ENCODE results near the gene ZDHHC24.
A peak's percentile ranks its signal among the peaks of the same experiment; 100 is the strongest.

ZDHHC24 gene

DNA sequence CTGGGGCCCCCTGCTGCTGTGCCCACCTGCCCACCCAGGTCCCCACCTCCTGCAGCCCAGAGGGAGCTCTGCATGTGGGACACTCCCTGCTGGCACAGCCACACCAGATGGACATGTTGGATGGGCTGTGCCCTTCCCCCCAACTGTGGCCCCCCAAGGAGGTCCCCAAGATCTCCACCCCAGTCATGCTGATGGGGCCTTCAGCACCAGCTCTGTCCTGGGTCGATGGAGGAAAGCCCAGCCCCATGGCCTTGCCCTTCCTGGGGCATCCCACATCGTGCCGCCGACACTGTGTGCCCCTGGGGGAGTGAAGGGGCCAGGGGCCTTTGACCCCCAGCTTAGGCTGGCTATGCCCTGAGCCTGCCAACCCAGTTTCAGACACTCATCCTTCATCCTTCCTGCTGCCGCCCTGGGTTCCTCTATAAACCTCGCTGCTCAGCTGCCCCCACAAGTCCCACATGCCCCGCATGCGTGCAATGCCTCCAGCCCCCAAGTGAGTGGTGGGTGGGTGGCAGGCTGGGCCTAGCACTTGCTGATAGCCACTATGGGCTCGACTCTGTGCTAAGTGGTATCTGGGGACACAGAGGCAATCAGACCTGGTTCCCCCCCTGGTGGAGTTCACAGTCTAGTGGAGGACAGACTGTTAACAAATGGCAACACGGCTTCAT is 69.5 kb downstream of the ZDHHC24 start:
- intact Hi-C loops (cut with DNase I), result no loop called here
- peak in 2 of 10 donors; percentile 33 to 74 for DNase-seq

DNA sequence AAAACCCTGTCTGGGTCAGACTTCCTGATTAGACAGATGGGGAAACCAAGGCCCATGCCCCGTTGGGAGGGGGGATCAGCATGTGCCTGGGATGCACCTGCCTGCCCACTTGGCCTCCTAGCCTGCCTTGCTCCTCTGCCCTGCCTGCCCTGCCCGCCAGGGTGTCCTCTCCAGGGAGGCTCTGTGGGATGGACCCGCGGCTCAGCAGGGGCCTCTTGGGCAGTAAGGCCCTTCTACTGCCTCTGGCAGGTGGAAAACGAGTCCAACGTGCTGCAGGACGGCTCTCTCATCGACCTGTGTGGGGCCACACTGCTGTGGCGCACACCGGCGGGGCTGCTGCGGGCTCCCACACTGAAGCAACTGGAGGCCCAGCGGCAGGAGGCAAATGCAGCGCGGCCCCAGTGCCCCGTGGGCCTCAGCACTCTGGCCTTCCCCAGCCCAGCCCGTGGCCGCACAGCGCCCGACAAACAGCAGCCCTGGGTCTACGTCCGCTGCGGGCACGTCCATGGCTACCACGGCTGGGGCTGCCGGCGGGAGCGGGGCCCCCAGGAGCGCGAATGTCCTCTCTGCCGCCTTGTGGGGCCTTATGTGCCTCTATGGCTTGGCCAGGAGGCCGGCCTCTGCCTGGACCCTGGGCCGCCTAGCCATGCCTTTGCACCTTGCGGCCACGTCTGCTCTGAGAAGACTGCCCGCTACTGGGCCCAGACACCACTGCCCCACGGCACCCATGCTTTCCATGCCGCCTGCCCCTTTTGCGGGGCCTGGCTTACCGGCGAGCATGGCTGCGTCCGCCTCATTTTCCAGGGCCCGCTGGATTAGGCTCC is 70.3 kb downstream of the ZDHHC24 start:
- intact Hi-C loops (cut with DNase I), result no loop called here
- peak in 2 of 10 donors; percentile 75 to 79 for DNase-seq

- peak in 2 of 10 donors; percentile 76 to 79 for DNase-seq
- intact Hi-C loops (cut with DNase I), result no loop called here
These were observed 72.0 kb downstream of the ZDHHC24 start for GRCh38 chr11:66473608-66474515.

GRCh38 chr11:66473167-66473566 is 72.7 kb downstream of the ZDHHC24 start:
- intact Hi-C loops (cut with DNase I), result no loop called here
- DNase-seq, result peak in 2 of 10 donors; percentile 24 to 66

DNA sequence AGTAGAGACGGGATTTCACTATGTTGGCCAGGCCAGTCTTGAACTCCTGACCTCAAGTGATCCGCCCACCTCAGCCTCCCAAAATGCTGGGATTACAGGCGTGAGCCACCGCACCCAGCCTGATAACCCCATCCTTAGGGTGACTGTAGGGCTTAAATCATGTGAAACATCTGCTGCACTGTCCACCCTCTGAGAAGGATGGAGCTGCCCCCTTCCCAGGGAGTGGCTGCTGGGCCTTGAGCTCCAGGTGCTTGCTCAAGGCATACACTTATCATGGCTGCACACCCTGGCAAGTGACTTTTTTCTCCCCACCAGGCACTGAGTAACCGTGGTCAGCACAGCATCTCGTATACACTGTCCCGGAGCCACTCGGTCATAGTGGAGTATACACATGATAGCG is 73.8 kb downstream of the ZDHHC24 start:
- DNase-seq, result peak in 1 of 10 donors; percentile 26
- intact Hi-C loops (cut with DNase I), result no loop called here

- DNase-seq, result peak in 1 of 10 donors; percentile 80
- intact Hi-C loops (cut with DNase I), result no loop called here
These were observed 74.7 kb downstream of the ZDHHC24 start for GRCh38 chr11:66471142-66471541.

All from posterior cingulate gyrus (tissue), 11 donors.